ENCODE data around the gene ARHGAP25.
"Not testable (repeated sequence)": the region's sequence is repeated elsewhere in the genome, so short reads cannot be mapped to it uniquely, and the experiment has no call there.

Gene ARHGAP25

GRCh38 chr2:68792751-68793150 is 58.1 kb downstream of the ARHGAP25 start:
- no peak for DNase-seq (ENCODE audit: low read depth)
- no peak for TF ChIP-seq CTCF (conservative IDR thresholded peaks at IDR 0.05; ENCODE audit: low read length)

GRCh38 chr2:68796295-68796905 is 61.8 kb downstream of the ARHGAP25 start:
- no peak for TF ChIP-seq CTCF (conservative IDR thresholded peaks at IDR 0.05; ENCODE audit: low read length)

More at GRCh38 chr2:68792751-68793150, 58.1 kb downstream of the ARHGAP25 start:
- no peak overlapping the region for H3K4me3 ChIP-seq (ENCODE audit: low read length)

GRCh38 chr2:68798569-68798968 is 64.0 kb downstream of the ARHGAP25 start:
- TF ChIP-seq CTCF (conservative IDR thresholded peaks at IDR 0.05; ENCODE audit: low read length) = no peak
- no peak for DNase-seq (ENCODE audit: low read depth)
- no peak overlapping the region for H3K4me3 ChIP-seq (ENCODE audit: low read length)

More at GRCh38 chr2:68796295-68796905, 61.8 kb downstream of the ARHGAP25 start:
- no peak overlapping the region for H3K4me3 ChIP-seq (ENCODE audit: low read length)
- DNase-seq (ENCODE audit: low read depth) = no peak

- no peak for TF ChIP-seq CTCF (conservative IDR thresholded peaks at IDR 0.05; ENCODE audit: low read length)
- H3K4me3 ChIP-seq (ENCODE audit: low read length) = no peak overlapping the region
- DNase-seq (ENCODE audit: low read depth) = no peak
Measured at GRCh38 chr2:68799140-68800026, 64.8 kb downstream of the ARHGAP25 start.

GRCh38 chr2:68800027-68800401 is 65.4 kb downstream of the ARHGAP25 start:
- H3K4me3 ChIP-seq (ENCODE audit: low read length) = no peak overlapping the region
- no peak for TF ChIP-seq CTCF (conservative IDR thresholded peaks at IDR 0.05; ENCODE audit: low read length)
- DNase-seq (ENCODE audit: low read depth) = no peak

- TF ChIP-seq CTCF (conservative IDR thresholded peaks at IDR 0.05; ENCODE audit: low read length) = no peak
Measured at GRCh38 chr2:68800517-68800916, 65.9 kb downstream of the ARHGAP25 start.

GRCh38 chr2:68802161-68802560 is 67.5 kb downstream of the ARHGAP25 start:
- H3K4me3 ChIP-seq (ENCODE audit: low read length); DNase-seq (ENCODE audit: low read depth): not testable (repeated sequence)

More at GRCh38 chr2:68800517-68800916, 65.9 kb downstream of the ARHGAP25 start:
- no peak overlapping the region for H3K4me3 ChIP-seq (ENCODE audit: low read length)
- no peak for DNase-seq (ENCODE audit: low read depth)

Data from AG10803 (cell line).